RWPE2 (cell line): Measurements from ENCODE around the gene C10orf88.

Experiments
- ATAC-seq: fragments of 200-7000 bp; cut with Tn5 transposase; 3 replicates; pipeline ENCODE4 v1.9.1; 2021; ENCODE audit warnings: low read depth
- DNase-seq: peaks from one replicate; pipeline ENCODE4 v3.0.0-alpha.2; 2020; ENCODE audit warnings: low spot score
- H3K27ac ChIP-seq: fragments of 450-650 bp; 2 replicates; pipeline ENCODE4 v1.5.1; 2017; ENCODE audit warnings: mild to moderate bottlenecking; ENCODE audit not compliant: poor library complexity, severe bottlenecking
- H3K27me3 ChIP-seq: fragments of 250-450 bp; sonication (Bioruptor Pico); 2 replicates; pipeline ENCODE4 v1.5.1; 2021; ENCODE audit warnings: mild to moderate bottlenecking, moderate library complexity; ENCODE audit not compliant: insufficient read depth, poor library complexity, severe bottlenecking
- H3K36me3 ChIP-seq: fragments of 250-450 bp; sonication (Bioruptor Pico); 2 replicates; pipeline ENCODE4 v1.5.1; 2020; ENCODE audit warnings: low read depth, mild to moderate bottlenecking, moderate library complexity
- H3K4me1 ChIP-seq: fragments of 250-450 bp; sonication (Bioruptor Pico); 2 replicates; pipeline ENCODE4 v1.5.1; 2021; ENCODE audit warnings: mild to moderate bottlenecking, moderate library complexity; ENCODE audit not compliant: insufficient read depth, poor library complexity, severe bottlenecking
- H3K4me3 ChIP-seq: fragments of 250-450 bp; sonication (Bioruptor Pico); 2 replicates; pipeline ENCODE4 v1.5.1; 2021; ENCODE audit warnings: mild to moderate bottlenecking, moderate library complexity; ENCODE audit not compliant: severe bottlenecking
- H3K9me3 ChIP-seq: fragments of 250-450 bp; sonication (Bioruptor Pico); 2 replicates; pipeline ENCODE4 v1.5.1; 2021; ENCODE audit warnings: mild to moderate bottlenecking, moderate library complexity; ENCODE audit not compliant: severe bottlenecking
- TF ChIP-seq, protein P1 (sequence below): fragments of 450-650 bp; IDR thresholded peaks from one replicate; pipeline ENCODE4 v1.5.1; 2017; ENCODE audit warnings: mild to moderate bottlenecking, moderate library complexity; ENCODE audit not compliant: poor library complexity, severe bottlenecking

The C10orf88 gene

DNA sequence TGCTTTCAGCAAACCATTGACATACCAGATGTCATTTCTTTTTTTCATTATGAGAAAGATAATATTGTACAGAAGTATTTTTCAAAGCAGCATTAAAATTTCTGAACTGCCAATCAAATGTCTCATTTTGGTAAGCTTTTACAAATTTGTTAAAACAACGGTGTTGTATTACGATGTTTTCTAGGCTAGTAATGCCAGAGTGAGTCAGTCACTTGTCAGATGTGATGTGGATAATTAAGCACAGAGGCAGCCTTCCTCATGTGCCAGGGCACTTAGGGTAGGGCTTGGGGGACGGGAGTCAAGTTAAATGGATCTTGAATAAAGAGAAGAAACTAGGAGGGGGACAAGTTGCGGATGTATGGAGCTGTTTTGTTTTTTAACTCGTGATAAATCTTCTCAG lies 36.3 kb upstream of the C10orf88 start:
- no peak for ATAC-seq
- TF ChIP-seq, protein P1, sequence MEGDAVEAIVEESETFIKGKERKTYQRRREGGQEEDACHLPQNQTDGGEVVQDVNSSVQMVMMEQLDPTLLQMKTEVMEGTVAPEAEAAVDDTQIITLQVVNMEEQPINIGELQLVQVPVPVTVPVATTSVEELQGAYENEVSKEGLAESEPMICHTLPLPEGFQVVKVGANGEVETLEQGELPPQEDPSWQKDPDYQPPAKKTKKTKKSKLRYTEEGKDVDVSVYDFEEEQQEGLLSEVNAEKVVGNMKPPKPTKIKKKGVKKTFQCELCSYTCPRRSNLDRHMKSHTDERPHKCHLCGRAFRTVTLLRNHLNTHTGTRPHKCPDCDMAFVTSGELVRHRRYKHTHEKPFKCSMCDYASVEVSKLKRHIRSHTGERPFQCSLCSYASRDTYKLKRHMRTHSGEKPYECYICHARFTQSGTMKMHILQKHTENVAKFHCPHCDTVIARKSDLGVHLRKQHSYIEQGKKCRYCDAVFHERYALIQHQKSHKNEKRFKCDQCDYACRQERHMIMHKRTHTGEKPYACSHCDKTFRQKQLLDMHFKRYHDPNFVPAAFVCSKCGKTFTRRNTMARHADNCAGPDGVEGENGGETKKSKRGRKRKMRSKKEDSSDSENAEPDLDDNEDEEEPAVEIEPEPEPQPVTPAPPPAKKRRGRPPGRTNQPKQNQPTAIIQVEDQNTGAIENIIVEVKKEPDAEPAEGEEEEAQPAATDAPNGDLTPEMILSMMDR, result no peak

DNA sequence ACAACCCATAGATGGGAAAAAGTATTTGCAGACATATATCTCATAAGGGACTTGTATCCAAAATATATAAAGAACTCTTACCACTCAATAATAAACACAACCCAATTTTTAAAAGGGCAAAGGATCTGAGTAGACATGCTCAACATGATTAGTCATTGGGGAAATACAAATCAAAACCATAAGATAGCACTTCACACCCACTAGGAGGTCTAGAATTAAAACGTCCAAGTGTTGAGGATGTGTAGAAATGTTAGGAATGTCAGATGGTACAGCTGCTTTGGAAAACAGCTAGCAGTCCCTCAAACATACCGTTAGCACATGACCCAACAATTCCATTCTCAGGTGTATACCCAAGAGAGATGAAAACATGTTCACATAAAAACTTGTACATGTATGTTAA lies 34.5 kb upstream of the C10orf88 start:
- H3K36me3 ChIP-seq, result peaks cover 40% of the 10 kb centered on the region

More for the DNA sequence above, 36.3 kb upstream of the C10orf88 start:
- Histone ChIP-seq H3K4me1 (no peaks in the 10 kb centered on the region), H3K9me3 (no peaks in the 10 kb centered on the region), H3K27me3 (no peaks in the 10 kb centered on the region), H3K36me3 (peaks cover 57% of the 10 kb centered on the region), H3K27ac (no peak overlapping the region), H3K4me3 (no peak overlapping the region)
- DNase-seq, result no peak

DNA sequence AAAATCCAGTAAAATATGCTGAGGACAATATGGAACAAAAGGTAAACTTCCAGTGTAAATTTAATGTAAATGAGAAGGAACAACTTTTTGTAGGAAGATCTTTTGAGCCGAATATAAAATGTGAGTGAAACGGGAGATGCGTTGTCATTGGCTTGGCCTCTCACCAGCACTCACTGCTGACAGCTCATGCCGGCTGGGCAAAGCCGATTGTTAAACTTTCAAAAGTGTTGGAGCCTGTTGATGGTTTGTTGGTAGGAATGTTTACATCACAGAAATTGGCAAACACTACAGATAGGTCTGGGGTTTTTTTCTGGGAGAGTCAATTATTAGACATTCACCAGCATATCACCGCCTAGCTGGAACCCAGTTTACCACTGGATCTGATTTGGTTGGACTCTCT lies 32.3 kb upstream of the C10orf88 start:
- H3K27me3 ChIP-seq, result no peaks in the 10 kb centered on the region
- TF ChIP-seq, protein P1, result no peak
- ATAC-seq (no peak), DNase-seq (no peak)
- H3K9me3 ChIP-seq, result no peaks in the 10 kb centered on the region
- H3K27ac ChIP-seq, result no peak overlapping the region
- peaks cover 18% of the 10 kb centered on the region for H3K36me3 ChIP-seq
- H3K4me3 ChIP-seq, result no peak overlapping the region
- peaks cover 1% of the 10 kb centered on the region for H3K4me1 ChIP-seq

More for the DNA sequence above, 34.5 kb upstream of the C10orf88 start:
- DNase-seq (no peak), ATAC-seq (no peak)
- TF ChIP-seq, protein P1, result no peak
- Histone ChIP-seq H3K27ac (no peak overlapping the region), H3K4me1 (no peaks in the 10 kb centered on the region), H3K9me3 (no peaks in the 10 kb centered on the region), H3K4me3 (no peak overlapping the region), H3K27me3 (no peaks in the 10 kb centered on the region)

DNA sequence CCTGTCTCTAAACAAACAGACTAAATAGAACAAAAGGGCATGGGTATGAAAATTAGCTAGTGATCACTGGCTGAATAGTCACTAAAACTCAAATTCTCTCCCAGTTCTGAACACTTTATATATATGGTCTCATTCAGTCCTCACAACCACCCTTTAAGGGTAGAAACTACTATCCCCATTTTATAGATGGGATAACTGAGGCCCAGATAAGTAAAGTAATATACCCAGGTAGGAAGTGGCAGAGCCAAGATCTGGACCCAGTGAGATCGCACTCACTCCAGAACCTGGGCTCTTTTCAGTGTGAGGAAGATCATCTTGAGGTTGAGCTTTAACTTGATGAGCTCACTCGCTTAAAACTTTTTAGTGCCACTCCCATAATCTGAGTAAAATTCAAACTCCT lies 30.7 kb upstream of the C10orf88 start:
- no peaks in the 10 kb centered on the region for H3K27me3 ChIP-seq
- H3K4me1 ChIP-seq, result peaks cover 7% of the 10 kb centered on the region
- no peaks in the 10 kb centered on the region for H3K9me3 ChIP-seq
- DNase-seq (no peak), ATAC-seq (no peak)
- TF ChIP-seq, protein P1, result no peak
- no peak overlapping the region for H3K27ac ChIP-seq
- peaks cover 7% of the 10 kb centered on the region for H3K36me3 ChIP-seq
- no peak overlapping the region for H3K4me3 ChIP-seq

DNA sequence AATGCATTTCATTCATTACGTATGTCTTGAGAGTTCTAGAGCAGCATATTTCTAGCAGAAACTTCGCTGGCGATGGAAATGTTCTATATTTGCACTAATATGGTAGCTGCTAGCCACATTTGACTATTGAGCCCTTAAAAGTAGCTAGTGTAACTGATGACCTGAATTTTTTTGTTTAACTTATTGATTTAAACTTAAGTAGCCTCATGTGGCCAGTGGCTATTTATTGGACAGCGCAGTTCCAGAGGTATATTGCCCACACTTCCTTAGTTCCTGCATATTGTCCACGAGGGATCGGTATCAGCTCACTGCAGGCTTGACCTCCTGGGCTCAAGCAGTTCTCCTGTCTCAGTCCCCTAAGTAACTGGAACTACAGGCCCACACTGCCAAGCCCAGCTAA lies 29.9 kb upstream of the C10orf88 start:
- H3K36me3 ChIP-seq, result peaks cover 4% of the 10 kb centered on the region; the same call in 1 of the 2 replicates
- peaks cover 7% of the 10 kb centered on the region for H3K4me1 ChIP-seq
- no peak for DNase-seq
- no peak overlapping the region for H3K27ac ChIP-seq
- no peak overlapping the region for H3K4me3 ChIP-seq
- no peaks in the 10 kb centered on the region for H3K9me3 ChIP-seq
- TF ChIP-seq, protein P1, result no peak
- no peak for ATAC-seq
- no peaks in the 10 kb centered on the region for H3K27me3 ChIP-seq
